Chondrocyte (in vitro differentiated cells): ENCODE measurements around the gene ARID4A. TPM values are rescaled to one million over a fixed set of nuclear protein-coding genes. Genes with fewer than 3 reads are reported as not detected.
"Not testable (repeated sequence)": the region's sequence is repeated elsewhere in the genome, so short reads cannot be mapped to it uniquely, and the experiment has no call there.

Source experiments
- DNase-seq: peaks from one replicate; pipeline ENCODE4 v3.0.0; 2021; ENCODE audit warnings: mixed read lengths, low spot score
- H3K27ac Mint-ChIP-seq: one replicate; pipeline ENCODE4 v1.8.0; 2021; ENCODE audit warnings: mild to moderate bottlenecking, moderate library complexity, mixed read lengths; ENCODE audit not compliant: unreplicated experiment
- H3K27me3 Mint-ChIP-seq: 2 replicates; pipeline ENCODE4 v1.8.0; 2021; ENCODE audit warnings: low read depth, mixed read lengths
- H3K36me3 Mint-ChIP-seq: 2 replicates; pipeline ENCODE4 v1.8.0; 2021; ENCODE audit warnings: low read depth, mixed read lengths
- H3K4me1 Mint-ChIP-seq: 2 replicates; pipeline ENCODE4 v1.8.0; 2021; ENCODE audit warnings: low read depth, mild to moderate bottlenecking, mixed read lengths
- H3K4me3 Mint-ChIP-seq: one replicate; pipeline ENCODE4 v1.8.0; 2021; ENCODE audit warnings: mild to moderate bottlenecking, moderate library complexity, mixed read lengths; ENCODE audit not compliant: unreplicated experiment
- H3K9me3 Mint-ChIP-seq: 2 replicates; pipeline ENCODE4 v1.8.0; 2021; ENCODE audit warnings: low read depth, mixed read lengths
- long read RNA-seq: library from polyadenylated mRNA; stranded (forward); transcript quantifications from one replicate; pipeline ENCODE4 v2.0.0, GENCODE V29; 2021
- total RNA-seq: library from RNA; stranded (reverse); gene quantifications from 3 replicates; pipeline ENCODE4 v1.2.1, GENCODE V29; 2021
- TF ChIP-seq, protein P1 (sequence below): fragments of 200-600 bp; sonication (generic); IDR thresholded peaks from 2 replicates; pipeline ENCODE4 v1.5.0; 2021; ENCODE audit warnings: antibody characterized with exemption, mild to moderate bottlenecking, moderate library complexity

Gene ARID4A, protein sequence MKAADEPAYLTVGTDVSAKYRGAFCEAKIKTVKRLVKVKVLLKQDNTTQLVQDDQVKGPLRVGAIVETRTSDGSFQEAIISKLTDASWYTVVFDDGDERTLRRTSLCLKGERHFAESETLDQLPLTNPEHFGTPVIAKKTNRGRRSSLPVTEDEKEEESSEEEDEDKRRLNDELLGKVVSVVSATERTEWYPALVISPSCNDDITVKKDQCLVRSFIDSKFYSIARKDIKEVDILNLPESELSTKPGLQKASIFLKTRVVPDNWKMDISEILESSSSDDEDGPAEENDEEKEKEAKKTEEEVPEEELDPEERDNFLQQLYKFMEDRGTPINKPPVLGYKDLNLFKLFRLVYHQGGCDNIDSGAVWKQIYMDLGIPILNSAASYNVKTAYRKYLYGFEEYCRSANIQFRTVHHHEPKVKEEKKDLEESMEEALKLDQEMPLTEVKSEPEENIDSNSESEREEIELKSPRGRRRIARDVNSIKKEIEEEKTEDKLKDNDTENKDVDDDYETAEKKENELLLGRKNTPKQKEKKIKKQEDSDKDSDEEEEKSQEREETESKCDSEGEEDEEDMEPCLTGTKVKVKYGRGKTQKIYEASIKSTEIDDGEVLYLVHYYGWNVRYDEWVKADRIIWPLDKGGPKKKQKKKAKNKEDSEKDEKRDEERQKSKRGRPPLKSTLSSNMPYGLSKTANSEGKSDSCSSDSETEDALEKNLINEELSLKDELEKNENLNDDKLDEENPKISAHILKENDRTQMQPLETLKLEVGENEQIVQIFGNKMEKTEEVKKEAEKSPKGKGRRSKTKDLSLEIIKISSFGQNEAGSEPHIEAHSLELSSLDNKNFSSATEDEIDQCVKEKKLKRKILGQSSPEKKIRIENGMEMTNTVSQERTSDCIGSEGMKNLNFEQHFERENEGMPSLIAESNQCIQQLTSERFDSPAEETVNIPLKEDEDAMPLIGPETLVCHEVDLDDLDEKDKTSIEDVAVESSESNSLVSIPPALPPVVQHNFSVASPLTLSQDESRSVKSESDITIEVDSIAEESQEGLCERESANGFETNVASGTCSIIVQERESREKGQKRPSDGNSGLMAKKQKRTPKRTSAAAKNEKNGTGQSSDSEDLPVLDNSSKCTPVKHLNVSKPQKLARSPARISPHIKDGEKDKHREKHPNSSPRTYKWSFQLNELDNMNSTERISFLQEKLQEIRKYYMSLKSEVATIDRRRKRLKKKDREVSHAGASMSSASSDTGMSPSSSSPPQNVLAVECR
- total RNA-seq, result 14.0 to 23.7 TPM (median 19.1 TPM) in 3 replicates
- long read RNA-seq, full-length matches to known transcripts, result 4 of 9 reads
- long read RNA-seq, partial matches to known transcripts, result 2 of 9 reads
- long read RNA-seq, other reads (novel, unspliced or antisense), result 3 of 9 reads

DNA sequence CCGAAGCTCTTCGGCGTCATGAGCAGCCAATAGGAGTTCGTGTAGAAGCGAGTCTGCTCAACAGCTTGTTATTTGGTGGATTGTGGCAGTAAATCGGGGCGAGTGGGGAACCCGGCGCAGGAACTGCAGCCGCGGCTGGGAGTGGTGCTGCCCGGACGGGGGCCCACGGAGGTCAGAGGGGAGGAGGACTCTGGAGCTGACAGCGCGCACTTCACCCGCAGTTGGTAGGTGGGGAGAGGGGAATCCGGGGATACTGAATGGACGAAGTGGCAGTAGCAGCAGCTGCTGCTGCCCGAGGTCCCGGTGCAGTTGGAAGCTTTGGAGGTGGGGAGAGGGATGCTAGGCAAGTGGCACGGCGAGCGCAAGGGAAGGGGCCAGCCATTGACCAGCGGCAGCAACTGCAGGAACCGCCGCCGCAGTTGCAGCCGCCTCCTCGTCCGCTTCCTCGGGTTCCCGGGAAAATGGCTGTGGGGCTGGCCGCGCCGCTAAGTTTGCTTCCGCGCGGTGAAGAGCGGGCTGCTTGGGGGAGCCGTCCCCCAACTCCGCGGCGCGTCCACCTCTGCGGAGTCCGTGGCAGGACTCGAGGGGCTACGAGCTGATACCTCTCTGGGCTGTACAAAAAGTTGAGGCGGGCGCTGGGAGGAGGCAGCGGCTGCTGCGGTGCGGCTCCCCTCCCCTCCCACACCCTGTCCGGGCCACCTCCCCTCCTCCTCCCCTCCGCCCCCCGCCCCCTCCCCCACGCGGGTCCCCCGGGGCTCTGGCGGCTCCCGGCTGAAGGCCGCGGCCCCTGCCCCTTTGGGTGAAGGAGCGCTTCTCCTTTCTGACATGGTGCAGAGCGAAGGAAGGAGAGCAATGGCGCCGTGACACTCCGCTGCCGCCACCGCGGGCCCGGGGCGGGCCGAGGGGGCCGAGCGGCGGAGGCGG is at the start of gene ARID4A:
TSS of gene ARID4A (plus strand) at position 79 of the 924 bp plus-strand sequence. CDS start 1,300 bp downstream, outside the sequence.
- Mint-ChIP-seq H3K9me3 (no peaks in the 10 kb centered on the region), H3K36me3 (peaks cover 15% of the 10 kb centered on the region), H3K27ac (no peak within 1 kb of the TSS), H3K4me1 (peaks cover 32% of the 10 kb centered on the region), H3K4me3 (peak within 1 kb of the TSS; percentile 86), H3K27me3 (no peaks in the 10 kb centered on the region)
- DNase-seq, result peak; percentile 85
- TF ChIP-seq, protein P1, sequence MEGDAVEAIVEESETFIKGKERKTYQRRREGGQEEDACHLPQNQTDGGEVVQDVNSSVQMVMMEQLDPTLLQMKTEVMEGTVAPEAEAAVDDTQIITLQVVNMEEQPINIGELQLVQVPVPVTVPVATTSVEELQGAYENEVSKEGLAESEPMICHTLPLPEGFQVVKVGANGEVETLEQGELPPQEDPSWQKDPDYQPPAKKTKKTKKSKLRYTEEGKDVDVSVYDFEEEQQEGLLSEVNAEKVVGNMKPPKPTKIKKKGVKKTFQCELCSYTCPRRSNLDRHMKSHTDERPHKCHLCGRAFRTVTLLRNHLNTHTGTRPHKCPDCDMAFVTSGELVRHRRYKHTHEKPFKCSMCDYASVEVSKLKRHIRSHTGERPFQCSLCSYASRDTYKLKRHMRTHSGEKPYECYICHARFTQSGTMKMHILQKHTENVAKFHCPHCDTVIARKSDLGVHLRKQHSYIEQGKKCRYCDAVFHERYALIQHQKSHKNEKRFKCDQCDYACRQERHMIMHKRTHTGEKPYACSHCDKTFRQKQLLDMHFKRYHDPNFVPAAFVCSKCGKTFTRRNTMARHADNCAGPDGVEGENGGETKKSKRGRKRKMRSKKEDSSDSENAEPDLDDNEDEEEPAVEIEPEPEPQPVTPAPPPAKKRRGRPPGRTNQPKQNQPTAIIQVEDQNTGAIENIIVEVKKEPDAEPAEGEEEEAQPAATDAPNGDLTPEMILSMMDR, result no peak

DNA sequence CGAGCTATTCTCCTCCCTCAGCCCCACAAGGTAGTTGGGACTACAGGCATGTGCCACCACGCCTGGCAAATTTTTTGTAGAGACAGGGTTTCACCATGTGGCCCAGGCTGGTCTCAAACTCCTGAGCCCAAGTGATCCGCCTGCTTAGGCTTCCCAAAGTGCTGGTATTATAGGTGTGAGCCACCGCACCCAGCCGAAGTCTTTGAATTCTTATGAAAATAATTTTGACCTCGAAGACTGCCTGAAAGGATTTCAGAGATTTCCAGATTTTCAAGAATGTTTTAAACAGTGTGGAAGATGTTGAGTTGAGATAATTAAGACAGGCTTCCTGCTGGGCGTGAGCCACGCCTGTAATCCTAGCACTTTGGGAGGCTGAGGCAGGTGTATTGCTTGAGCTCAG is 48.7 kb upstream of the ARID4A start:
- Mint-ChIP-seq H3K4me1 (peaks cover 37% of the 10 kb centered on the region), H3K9me3 (no peaks in the 10 kb centered on the region), H3K4me3 (no peak overlapping the region), H3K27me3 (no peaks in the 10 kb centered on the region), H3K27ac (no peak overlapping the region), H3K36me3 (peaks cover 19% of the 10 kb centered on the region)
- no peak for DNase-seq
- TF ChIP-seq, protein P1, result no peak

DNA sequence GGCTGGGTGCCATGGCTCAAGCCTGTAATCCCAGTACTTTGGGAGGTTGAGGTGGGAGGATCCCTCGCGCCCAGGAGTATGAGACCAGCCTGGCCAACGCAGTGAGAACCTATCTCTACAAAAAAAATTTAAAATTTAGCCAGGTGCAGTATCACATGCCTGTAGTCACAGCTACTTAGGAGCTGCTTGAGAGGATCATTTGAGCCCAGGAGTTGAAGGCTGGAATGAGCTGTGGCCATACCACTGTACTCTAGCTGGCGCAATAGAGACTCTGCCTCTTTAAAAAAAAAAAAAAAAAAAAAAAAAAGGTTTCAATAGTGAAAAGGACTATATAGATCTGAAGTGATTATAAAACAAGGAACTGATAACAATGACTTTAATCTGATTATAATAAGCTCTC is 40.2 kb upstream of the ARID4A start:
- no peak overlapping the region for H3K27ac Mint-ChIP-seq
- H3K9me3 Mint-ChIP-seq, result no peaks in the 10 kb centered on the region
- no peaks in the 10 kb centered on the region for H3K4me1 Mint-ChIP-seq
- TF ChIP-seq, protein P1, result peak; percentile 34
- no peaks in the 10 kb centered on the region for H3K27me3 Mint-ChIP-seq
- DNase-seq, result no peak
- H3K36me3 Mint-ChIP-seq, result peaks cover 17% of the 10 kb centered on the region
- no peak overlapping the region for H3K4me3 Mint-ChIP-seq

DNA sequence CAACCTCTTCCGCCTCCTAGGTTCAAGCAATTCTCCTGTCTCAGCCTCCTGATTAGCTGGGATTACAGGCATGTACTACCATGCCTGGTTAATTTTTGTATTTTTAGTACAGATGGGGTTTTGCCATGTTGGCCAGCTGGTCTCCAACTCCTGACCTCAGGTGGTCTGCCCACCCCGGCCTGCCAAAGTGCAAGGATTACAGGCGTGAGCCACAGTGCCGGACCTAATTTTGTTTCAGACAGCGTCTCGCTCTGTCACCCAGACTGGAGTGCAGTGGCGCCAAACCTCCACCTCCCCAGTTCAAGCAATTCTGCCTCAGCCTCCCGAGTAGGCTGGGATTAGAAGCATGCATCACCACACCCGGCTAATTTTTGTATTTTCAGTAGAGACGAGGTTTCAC is 36.4 kb upstream of the ARID4A start:
- H3K9me3 Mint-ChIP-seq, H3K27me3 Mint-ChIP-seq, H3K4me3 Mint-ChIP-seq, H3K27ac Mint-ChIP-seq, H3K4me1 Mint-ChIP-seq, DNase-seq: not testable (repeated sequence)
- peaks cover 24% of the 10 kb centered on the region for H3K36me3 Mint-ChIP-seq

DNA sequence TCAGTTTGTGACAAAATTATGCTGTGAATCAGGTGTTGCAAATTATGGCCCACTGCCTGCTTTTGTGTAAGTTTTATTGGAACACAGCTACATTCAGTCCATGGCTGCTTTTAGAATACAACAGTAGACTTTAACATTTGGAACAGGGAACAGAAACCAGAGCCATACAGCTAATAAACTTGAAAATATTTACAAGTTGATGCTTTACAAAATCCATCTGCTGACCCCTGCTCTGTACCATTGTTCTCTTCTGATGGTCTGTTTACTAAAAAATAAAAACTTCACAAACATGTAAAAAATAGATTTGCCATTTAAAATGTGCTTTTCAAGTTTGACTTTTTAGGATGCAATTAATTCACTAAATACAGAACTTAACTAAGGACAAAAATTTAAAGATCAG is 33.0 kb upstream of the ARID4A start:
- H3K27ac Mint-ChIP-seq, result peak overlapping the region; percentile 64
- DNase-seq, result no peak
- TF ChIP-seq, protein P1, result no peak
- no peaks in the 10 kb centered on the region for H3K9me3 Mint-ChIP-seq
- H3K4me1 Mint-ChIP-seq, result peaks cover 2% of the 10 kb centered on the region
- no peaks in the 10 kb centered on the region for H3K27me3 Mint-ChIP-seq
- peaks cover 21% of the 10 kb centered on the region for H3K36me3 Mint-ChIP-seq
- no peak overlapping the region for H3K4me3 Mint-ChIP-seq
